ENCODE measurements around the gene LCORL.
A peak's percentile ranks its signal among the peaks of the same experiment; 100 is the strongest.

Gene LCORL

DNA sequence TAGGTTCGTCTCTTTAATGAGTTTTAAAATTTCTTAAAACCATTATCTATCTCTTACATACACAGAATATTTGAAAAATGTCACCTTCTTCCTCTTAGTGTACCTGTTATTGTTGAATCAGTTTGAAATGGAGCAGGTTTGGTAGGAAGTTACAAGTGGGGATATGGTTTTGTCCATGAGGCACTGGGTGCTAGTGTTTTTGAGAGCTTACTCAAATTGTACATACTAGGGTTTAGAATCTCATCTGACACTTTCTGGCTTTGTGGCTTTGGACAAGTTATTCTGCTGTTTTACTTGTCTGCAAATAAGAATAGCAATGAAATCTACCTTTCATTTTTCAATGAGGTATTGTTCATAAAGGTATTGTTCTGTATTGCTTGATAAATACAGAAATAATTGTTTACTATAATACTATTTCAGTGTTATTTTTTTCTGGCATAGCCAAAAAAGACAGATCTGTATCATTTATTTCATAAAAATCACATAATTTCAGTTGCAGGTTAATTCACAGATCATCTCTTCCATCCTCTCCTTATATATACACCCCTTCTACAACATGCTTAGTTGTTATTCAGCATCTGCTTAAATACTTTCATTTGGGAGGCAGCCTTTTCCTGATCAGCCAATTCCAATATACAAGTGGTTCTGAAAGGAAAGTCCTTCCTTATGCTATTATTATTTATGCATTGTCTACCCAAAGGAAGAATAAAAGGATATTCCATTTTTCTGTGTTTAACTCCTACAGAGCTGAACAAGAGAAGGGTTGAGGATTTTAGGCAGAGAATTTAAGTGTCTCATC is 197.5 kb downstream of the LCORL start:
- DNase-seq, result no peak

- peak; percentile 82 to 86 for DNase-seq
Measured at GRCh38 chr4:17817027-17817426, 204.5 kb downstream of the LCORL start.

GRCh38 chr4:17816142-17816541 is 205.4 kb downstream of the LCORL start:
- no peak for DNase-seq

DNA sequence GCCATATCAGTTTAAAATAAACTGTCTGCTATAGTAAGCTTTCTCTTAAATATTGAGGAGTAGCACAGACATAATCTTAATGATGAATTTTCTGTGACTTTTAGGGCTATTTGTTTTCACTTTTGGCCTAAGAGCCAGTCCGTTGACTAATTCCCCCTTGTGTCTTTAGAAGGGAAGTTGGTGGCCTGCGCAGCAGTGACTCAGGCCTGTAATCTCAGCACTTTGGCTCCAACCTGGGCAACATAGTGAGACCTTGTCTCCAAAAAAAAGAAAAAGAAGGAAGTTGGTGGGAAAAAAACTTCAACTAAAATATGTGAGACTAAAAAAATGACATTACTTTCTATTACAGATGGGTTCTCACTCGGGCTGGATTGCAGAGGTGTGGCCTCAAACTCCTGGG is 207.4 kb downstream of the LCORL start:
- DNase-seq, result peak in 1 of 2 experiments; percentile 23

DNA sequence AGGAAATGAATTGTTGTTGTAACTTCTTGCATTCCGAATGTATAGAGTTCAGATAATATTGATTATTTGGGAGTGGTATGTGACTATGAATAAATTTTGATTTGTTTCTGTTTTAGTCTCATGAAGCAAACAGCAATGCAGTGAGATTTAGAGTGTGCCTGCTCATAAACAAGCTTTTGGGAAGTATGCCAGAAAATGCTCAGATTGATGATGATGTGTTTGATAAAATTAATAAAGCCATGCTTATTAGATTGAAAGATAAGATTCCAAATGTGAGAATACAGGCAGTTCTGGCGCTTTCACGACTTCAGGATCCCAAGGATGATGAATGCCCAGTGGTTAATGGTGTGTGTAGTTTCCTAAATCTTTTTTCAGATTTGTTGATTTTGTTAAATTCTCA is 208.8 kb downstream of the LCORL start:
- DNase-seq, result no peak

- DNase-seq, result no peak
Measured at GRCh38 chr4:17812125-17812524, 209.4 kb downstream of the LCORL start.

GRCh38 chr4:17811078-17811603 is 210.4 kb downstream of the LCORL start:
- peak in 1 of 2 experiments; percentile 34 for DNase-seq

DNA sequence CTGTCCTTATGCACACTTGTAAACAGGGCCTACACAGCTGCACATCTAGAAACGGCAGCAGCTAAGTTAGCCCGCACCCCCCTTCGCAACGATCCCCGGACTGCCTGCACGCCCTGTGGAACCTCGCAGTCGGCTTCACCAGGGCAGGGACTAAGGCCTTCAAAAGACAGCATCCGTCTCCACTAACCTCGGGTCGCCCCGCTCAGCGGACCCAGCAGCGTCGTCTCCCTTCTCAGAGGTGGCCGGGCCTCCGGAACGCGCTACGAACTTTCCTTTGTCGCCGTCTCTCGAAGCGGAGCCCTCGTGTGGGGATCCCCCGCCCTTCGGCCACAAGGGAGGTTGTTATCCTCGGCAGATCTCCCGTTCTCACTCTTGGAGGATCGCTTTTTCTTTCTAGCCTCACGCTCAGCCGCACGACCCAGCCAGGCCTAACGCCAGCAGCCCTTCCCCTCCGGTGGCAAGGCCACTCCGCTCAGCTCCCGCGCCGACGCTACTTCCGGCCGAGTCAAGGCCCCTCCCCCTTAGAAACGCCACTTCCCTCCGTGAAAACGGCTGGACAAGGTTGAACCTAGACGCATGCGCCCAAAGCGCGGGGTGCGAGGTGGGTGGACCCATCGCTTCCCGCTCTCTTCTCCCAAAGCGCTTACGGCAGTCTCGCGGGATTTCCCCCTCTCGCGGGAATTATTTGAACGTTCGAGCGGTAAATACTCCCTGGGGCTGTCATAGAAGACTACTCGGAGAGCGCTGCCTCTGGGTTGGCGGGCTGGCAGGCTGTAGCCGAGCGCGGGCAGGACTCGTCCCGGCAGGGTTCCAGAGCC is 211.1 kb downstream of the LCORL start, which contains the start of the genes DCAF16 and NCAPG:
DCAF16 (minus strand) TSS at position 498 of the 818 bp plus-strand sequence. CDS start 6,616 bp downstream, outside the sequence.
NCAPG (plus strand) TSS at position 720 of the 818 bp plus-strand sequence. CDS start 99 bp downstream, outside the sequence.
- peak; percentile 96 to 98 for DNase-seq

- DNase-seq, result peak in 1 of 2 experiments; percentile 24
Measured at GRCh38 chr4:17809667-17810066, 211.9 kb downstream of the LCORL start.

- no peak for DNase-seq
Measured at GRCh38 chr4:17807446-17807845, 214.1 kb downstream of the LCORL start.

GRCh38 chr4:17805580-17806155 is 215.9 kb downstream of the LCORL start:
- DNase-seq, result no peak

GRCh38 chr4:17797808-17798207 is 223.7 kb downstream of the LCORL start:
- DNase-seq, result no peak

GRCh38 chr4:17794730-17795129 is 226.8 kb downstream of the LCORL start:
- DNase-seq, result no peak
